HG02973 (cell line): ENCODE measurements around the gene TFEC.

Experiments used
- ATAC-seq: cut with Tn5 transposase; IDR thresholded peaks from one replicate; pipeline ENCODE4 v1.9.1; 2021; ENCODE audit warnings: moderate library complexity; ENCODE audit not compliant: unreplicated experiment

The TFEC gene

DNA sequence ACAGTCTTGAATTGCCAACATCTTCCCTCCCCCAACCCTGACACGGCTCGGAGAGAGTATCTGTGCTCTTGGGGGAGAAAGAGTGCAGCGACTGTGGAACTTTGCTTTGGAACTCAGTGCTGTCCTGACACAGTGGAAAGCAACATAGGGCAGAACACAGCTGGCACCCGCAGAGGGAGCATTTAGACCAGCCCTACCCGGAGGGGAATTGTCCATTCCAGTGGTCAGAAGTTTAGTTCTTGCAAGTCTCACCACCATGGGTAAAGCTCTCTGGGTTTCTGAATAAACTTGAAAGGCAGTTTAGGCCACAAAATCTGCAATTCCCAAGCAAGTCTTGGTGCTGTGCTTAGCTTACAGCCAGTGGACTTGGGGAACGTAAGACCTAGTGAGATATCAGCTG, 34.9 kb downstream of the TFEC start:
- ATAC-seq = no peak

DNA sequence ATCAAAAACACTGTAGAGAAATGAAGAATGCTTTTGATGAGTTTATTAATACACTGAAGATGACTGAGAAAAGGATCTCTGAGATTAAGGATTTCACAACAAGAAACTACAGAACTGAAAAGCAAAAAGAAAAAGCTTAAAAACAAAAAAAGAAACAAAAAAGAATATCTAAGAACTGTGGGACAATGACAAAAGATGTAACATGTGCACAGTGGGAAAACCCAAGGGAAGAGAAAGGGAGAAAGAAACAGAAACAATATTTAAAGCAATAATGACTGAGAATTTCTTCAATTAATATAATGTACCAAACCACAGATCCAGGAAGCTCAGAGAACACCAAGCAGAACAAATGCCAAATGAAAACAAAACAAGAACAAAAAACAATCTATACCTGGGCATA, 42.2 kb downstream of the TFEC start:
- no peak for ATAC-seq

DNA sequence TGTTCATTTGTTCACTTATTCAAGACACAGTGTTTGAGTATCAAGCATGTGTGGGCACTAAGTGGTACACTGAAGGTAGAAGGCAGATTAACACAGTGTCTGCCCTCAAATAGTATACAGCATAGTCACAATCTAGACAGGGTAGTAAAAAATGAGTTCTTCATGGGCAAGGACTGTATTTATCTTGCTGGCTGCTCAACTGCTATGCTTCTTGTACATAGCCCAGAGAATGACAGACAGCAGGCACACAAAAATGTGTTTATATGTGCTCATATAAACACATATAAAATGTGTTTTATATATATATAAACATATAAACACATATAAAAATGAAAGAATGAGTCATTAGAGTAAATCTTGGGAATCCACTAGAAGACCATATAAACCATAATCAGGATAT, 43.1 kb downstream of the TFEC start:
- ATAC-seq = no peak

DNA sequence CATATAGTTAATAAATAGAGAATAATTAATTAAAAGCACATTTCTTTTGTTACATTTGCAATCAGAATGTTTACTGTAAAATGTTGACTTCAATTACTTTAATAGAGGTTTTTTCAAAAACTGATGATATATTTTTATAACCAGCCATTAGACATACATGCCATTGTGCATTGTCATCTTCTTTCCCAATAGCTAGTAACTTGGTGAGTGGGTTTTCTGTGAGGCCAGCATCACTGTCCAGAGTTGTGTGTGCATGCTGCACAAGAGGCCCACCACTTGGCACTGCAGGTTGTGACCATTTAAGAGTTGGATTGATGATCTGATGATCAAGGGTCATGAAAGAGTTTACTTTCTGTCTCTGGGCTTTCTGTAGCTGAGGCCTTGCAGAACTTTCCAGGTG, 46.5 kb downstream of the TFEC start:
- ATAC-seq = no peak

DNA sequence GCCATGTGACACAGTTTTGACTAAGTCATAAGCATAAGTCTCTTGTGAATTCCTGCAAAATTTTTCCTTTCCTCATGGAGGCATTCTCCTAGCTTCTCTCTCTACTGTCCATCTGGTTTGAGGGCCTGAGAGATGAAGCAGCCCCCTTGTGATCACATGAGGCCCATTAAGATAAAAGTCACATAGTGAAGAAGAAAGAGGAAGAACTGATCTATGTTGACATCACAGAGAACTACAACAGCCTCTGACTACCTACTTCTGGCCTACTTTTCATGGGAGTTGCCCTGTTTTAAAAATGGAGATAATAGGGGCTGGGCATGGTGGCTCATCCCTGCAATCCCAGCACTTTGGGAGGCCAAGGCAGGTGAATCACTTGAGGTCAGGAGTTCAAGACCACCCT, 50.4 kb downstream of the TFEC start:
- no peak for ATAC-seq

DNA sequence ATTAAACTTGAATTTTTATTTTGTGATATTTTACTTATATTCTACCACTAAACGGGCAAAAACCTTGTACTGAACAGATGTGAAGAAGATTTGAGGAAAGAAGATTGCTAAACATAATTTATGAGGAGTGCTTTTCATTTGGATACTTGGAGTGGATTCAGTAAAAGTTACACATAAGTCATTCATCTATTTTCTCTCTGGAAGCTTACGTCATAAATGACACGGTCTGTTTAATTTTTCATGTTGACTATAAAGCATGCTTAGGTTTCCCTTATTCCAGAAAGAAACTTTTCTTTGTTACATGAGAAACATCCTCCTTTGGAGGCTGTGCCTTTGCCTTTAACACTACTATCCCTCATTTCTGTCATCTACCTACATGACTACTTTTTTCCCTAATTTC, 53.9 kb downstream of the TFEC start:
- ATAC-seq = no peak

DNA sequence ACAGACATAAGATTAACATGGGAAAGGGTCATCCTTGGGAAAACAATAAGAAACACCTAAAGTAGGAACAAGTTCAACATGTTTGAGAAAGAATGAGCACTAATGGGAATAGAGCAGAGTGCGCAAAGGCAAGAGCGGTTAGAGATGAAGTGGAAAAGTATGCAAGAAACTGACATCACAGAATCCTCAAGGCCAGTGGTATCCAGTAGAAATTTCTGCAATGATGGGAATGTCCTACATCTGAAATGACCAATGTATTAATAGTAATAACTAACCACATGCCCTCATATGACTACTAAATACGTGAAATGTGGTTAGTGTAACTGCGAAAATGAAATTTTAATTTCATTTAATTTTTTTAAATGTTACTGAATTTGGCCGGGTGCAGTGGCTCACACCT, 54.8 kb downstream of the TFEC start:
- ATAC-seq = no peak

DNA sequence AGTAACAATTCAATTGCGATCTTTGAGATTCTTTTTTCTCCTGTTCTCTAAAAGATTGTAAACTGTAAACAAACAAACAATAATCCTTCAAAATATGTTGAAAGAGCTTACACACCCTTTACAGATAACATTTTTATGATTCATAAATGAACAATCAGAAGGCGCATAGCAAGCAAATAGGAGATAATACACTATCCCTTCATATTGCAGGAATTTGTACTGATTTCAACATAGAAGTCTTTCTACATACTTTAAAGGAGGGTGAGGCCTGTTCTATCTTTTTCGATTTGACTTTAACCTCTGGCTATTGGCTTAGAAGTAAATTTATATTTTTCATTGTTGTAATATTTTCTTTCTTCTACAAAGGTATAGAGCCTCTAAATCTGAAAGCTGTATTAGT, 57.2 kb downstream of the TFEC start:
- ATAC-seq = no peak

DNA sequence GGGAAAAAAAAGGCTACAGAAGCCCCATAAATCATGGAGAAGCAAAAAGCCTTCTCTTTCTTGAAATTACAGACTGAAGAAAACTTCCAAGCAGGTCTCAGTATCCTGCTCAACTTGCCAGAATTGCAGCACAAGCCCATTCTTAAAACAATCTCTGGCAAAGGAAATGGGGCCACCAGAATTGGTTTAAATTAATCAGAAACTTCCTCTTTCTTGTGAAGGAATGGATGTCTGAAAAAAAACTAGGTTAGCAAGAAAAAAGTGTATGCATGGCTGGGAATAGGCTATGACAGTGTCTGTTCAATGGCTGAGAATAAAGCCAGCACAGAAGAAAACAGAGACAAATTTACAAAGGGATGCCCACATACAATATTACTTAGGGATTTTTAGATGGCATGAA, 59.1 kb downstream of the TFEC start:
- no peak for ATAC-seq

DNA sequence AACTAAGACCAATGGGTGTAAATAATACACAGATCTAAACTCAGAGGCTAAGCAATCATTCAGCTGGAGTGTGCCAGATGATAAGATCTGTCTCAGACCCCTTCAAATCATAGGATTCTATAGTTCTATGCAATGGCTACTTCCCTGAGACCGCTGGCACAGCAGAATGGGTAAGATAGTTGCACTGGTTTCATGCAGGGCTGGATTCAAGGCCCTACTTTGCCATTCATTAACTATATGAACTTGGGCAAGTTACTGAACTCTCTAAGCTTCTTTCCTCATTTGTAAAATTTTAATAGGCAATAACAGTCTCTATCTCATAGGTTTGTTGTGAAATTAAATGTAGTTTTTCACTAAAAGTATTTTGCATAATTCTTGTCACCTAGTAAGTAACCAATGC, 62.0 kb downstream of the TFEC start:
- ATAC-seq = no peak

DNA sequence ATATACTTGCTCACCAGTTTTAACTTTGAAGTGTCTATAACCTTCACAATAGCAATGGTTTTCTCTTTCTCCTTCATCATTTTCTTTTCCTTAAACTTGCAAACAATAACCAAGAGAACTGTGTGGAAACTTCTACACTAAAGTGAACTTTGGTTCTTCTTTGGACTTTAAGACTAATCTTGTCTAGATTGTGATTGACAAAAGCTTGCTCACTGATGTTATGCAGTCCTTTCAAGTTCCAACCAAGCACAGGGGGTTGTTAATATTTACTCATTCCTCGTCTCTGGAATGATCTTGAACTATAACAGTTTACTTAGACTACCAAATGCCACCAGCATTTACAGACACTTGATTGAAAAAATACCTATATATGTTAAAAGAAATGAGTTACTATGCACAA, 62.4 kb downstream of the TFEC start:
- ATAC-seq = no peak

DNA sequence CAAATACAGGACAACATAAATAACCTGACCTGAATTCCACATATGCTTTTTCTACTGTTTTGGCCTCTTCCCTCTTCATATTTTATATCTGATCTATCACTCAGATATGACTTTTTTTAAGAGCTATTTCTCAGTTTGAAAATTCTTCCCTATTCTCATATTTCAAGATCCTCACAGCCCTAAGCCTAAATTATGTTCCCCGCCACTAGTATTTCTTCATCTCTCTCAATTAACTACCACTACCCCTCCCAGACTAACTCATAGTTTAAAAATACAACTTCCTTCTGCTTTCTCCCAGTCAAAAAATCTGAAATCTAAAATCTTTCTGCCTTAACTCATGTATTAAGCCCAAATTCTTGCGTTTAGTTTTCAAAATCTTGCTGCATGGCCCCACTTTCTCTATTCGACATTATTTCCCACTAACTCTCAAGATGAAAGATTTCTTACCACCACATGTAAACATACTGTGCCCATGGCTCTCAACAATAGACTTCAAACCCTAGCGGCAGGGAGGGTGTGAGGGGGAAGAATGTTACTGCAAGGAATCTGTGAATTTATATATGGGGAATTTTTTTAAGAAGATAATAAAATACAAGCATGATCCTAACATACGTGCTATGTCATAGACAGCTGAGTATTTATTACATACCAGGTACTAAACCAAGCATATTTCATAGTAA, 64.6 kb downstream of the TFEC start:
- no peak for ATAC-seq

DNA sequence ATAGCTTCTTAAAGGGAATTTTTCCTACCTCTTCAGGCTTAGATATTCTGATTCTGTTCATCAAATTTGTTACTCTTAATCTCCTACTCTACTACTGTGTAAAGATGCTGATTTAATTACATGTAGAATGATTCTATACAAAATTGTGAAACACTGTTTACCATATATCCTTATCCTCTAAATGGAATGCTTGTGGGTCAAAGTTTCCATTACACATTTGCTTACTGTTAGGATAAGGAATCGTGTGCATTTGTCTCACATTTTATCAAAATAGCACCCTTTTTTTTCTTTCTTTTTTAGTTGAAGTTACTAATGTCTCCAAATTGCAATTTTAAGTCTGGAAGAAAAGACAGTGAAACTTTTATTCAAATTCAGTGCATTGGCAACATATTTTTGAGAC, 65.3 kb downstream of the TFEC start:
- ATAC-seq = no peak

DNA sequence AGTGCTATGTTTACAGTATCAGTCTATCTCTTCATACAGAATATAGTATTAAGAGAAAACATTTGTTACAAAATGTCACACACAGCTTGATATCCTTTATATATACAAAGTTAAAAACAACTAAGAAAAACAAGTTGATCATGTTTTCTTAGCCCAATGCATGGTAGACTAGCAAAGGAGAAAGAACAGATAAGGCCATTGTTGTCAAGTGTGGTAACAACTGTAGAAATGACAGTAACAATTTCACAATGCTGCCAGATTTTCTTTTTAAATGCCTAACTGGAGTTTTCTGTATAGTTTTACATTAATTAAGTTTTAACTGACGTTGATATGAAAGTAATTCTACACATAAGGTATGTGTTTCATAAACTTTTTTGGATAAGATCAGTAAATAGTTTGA, 65.8 kb downstream of the TFEC start:
- ATAC-seq = no peak

DNA sequence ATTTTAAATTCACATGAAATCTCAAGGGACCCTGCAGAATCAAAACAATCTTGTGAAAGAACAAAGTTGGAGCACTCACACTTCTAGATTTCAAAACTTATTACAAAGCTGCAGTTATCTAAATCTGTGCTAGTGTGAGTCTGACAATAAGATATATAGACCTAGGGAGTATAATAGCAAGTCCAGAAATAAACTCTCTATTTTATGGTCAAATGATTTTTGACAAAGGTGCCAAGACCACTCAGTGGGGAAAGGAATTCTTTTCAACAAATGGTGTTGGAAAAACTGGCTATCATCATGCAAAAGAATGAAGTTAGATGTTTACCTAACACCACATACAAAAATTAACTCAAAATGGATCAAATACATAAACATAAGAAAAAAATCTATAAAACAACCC, 68.2 kb downstream of the TFEC start:
- ATAC-seq = no peak

DNA sequence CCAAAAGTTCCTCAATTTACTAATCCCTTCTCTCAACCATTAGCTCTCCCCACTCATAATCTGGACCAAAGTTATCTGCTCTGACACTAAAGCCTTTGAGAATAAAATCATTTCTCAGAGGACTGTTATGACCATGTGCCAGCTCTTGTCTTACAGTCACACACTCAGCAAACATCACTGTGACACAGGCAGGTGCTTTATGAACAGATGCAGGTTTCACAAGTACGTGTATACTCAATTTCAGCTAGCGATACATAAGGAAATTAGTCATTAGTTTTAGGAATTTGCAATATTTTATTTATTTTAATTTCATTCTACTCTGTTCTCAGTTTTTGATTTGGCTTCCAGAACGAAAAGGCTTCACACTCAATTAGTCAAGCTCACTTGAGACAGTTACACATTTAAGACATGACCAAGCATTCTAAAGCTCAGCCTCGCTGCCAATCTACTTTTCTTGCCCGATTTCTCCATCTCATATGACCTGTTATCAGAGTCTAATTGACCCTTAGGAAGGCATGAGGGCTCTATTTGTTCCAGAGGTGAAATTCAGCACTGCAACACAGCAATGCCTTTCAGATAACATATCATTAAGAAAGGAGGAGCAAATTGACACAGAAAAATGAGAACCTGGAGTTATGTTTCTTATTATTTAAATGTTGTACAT, 76.8 kb downstream of the TFEC start:
- no peak for ATAC-seq

DNA sequence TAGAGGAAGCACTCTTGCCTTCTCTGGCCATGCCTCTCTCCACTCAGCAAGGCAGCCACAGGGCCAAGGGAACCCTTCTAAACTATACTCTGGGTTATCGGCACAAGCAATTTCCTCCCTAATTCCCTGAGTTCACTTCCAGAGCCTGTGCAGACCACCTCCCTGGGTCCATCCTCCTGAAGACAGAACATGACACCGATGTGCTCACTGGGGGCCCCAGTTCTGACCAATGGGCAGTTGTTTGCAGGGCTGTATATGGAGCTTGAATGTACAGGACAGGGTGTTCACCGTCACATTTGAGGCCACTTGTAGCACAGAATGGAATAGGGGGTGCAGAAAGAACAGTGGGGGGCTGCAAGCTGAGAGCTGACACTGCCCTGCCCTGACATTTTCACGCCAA, 77.7 kb downstream of the TFEC start:
- ATAC-seq = no peak

DNA sequence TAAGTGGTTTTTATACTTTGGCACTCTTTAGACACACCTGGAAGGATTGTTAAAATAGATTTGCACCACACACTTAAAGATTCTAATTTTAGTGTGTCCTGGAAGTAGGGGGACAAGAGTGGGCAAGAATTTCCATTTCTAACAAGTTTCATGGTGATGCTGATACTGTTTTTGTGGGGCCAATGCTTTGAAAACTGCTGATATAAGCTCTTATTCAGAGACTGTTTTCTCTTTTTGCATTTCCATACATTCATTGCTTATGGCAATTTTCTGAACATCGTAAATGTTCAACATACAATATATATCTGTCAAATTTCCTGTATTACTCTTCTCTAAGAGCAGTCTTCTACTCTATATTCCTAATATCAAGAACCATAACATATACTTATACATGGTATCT, 79.0 kb downstream of the TFEC start:
- ATAC-seq = no peak

DNA sequence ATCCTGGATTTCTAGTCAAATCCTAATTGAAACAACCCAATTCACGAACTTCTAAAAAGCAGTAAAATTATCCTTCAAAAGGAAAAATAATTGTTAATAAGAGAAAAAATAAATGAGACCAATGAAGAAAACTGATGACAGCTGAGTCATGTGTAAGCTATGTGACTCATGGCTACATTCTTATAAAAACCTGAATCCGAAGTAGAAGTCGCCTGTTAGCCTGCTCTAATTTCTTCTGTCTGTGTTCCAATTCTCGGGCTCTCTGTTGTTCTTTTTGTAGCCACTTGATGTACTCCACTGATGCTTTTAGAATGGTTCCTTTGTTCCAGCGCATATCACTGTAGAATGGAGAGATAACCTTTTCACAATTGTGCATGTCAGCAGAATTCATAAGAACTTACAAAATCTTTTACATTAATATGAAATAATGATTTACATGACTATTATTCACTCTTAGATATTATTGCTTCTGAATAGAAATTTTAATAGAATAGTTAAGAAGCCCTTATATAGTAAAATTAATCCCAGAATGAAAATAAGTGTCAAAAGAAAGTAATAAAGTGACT, 88.8 kb downstream of the TFEC start:
- no peak for ATAC-seq

DNA sequence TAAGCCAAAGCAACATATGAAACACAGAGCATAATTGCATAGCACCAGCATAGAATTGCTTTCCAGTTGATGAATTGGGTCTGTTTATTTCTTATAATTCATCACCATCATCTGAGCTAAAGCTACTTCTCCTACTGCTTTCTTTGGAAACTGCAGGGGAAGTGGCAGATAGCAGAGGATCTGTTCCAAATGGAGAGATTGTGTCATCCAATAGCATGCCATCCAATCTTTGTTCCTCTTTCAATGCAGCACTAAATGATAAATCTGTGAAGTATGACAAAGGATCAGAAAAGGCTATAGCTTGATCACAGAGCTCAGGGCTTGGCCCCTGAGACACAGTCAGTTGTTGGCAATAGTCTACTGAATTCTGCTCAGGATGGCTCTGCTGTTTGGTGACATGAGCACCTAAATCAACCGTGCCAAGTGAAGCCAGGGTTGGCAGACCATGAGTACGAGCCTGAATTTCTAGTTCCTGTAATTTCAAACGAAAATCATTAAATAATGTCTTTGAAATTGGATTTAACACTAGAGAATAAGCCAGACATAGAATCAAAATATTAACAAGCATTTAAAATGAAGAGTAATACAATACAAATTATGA, 90.0 kb downstream of the TFEC start:
- no peak for ATAC-seq

DNA sequence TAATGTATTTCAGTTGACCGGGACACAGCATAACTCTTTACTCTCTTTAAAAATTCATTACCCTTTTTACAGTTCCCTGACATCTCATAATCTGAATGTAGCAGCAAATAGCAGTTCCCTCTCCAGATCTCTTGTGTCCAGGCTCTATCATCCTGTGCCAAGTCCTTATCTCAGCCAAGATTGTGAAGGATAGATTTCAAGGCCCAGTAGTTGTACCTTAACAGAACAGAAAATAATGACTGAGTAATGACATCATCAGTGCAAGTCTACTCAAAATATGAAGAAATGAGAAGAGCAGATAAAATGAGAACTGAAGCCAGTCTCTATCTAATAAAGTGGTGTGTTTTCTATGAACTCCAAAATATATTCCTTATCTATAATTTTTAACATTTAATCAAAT, 92.6 kb downstream of the TFEC start:
- no peak for ATAC-seq

DNA sequence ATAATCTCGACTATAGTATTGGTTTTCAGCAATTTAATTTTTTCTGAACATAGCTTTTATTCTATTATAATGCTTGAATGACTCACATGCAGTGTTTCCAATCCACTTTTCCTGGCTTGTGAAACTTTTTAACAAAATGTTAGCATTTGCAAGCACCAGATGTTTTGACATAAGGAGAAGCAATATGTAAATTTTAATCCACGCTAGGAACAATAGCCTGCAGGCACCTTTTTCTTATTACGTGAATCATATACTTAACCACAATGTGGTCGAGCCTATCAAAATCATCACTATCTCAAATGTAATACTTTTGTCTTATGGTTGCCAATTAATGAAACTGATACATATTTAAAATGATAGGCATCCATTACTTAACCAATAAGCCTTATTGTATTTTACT, 97.1 kb downstream of the TFEC start:
- ATAC-seq = no peak
